HG02973 (cell line): Measurements from ENCODE around the gene MYO1H.

Source experiments
- ATAC-seq: cut with Tn5 transposase; IDR thresholded peaks from one replicate; pipeline ENCODE4 v1.9.1; 2021; ENCODE audit warnings: moderate library complexity; ENCODE audit not compliant: unreplicated experiment

The MYO1H gene

DNA sequence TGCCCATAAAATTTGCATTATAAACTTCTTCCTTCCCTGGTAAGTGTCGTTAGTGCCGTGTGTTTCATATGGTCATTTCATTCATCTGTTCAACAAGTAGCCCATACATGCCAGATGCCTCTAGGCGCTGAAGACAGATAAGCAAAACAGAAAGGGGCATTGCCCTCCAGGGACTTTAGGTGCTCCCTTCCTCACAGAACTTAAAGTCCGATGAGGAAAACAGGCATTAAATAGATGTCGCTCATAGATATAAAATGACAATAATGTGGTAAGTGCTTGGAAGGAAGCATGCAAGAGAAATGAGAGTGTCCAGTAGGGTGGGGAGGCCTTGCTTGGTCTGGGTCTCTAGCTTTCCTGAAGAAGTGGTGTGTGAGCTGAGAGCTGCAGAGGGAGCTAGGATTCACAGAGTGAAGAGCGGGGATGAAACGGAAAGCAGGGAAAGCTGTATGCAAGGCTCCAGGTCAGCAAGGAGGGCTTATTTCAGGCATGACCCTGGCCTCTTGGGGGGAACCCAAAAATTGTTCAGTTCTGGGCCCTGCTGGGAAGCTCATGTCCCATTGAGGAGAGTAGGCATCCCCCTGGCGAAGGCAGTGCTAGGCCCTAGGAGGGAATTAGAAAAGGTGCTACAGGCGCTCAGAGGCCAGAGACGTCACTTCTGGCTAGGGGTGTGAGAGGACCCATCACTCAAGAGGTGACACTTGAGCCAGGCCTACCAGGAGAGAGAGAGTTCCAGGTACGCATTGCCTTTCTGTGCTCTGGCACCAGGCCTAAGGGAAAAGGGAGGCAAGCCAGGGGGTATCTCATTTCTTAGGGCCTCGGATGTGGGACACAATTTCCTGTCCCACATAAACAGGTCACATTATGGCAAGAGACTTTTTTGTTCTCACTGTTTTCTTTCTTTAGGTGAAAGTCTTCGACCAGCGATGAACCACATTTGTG, 141.6 kb downstream of the MYO1H start:
- ATAC-seq: no peak

DNA sequence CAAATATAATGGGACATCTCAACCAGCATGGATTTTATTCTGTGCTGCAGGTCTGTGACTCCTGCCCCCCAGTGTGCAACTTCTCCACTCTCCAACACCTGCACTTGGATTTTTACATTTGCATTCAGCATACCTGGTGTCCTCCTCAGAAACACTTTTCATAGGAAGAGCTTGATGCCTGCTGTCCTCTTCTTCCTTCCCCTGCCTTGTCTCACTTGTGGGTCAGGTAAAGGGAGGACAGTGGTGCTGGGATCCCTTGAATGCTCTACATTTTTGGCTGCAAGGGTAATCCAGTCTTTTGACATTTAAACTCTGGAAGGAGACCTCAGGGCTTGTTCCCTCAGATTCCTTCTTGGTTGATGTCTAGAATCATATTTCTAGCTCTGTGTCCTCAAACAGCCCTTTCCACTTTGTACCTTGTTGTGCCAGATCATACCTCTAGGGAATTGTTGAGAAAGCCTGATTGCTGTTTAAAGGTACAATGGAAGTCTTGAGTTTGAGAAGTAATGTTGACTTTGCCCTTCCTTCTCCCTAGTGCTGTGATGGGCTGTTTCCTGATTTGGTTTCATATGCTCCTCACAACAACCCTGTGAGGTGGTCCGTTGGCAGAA, 142.4 kb downstream of the MYO1H start:
- ATAC-seq: no peak

DNA sequence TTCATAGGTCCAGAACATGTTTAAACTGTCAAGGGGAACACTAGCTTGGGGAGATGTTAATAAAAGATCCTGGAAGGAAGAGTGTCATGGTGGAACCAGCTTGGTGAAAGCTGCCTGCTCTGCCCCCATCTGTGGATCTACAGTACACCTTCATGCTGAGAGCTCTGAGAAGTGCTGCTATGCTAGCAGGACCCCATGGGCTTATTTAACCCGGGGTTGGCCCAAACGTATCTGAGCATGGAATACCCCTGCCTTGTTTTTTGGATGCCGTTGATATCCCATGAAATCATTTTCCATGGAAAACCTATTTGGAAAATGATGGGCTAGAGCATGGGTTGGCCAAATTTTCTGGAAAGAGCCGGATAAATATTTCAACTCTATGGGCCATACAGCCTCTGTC, 144.0 kb downstream of the MYO1H start:
- no peak for ATAC-seq

DNA sequence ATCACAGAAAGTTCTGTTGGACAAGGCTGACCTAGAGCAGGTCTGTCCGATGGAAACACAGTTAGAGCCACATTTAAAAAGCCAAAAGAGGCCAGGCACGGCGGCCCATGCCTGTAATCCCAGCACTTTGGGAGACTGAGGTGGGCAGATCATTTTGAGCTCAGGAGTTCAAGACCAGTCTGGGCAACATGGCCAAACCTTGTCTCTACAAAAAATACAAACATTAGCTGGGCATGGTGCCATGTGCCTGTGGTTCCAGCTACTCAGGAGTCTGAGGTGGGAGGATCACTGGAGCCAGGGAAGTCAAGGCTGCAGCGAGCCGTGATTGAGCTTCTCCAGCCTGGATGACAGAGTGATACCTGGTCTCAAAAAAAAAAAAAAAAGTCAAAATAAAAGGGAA, 144.7 kb downstream of the MYO1H start:
- ATAC-seq: no peak

DNA sequence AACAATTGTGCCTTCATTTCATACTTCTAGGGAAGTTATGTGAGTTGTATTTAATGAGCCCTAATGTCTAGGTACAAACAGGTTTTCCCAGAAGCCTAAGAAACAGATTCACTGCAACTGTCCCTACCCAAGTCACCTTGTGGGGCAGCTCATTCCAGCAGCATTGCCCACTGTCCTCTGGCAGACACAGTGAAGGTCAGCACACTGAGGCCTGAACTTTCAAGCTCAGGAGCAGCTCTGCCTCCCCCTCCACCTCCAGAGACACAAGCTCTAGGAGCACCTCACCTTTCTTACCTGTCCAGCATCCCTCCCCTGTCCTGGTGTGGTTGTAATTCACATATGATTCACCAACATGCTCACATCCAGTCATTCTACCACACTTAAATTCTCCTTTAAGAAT, 145.4 kb downstream of the MYO1H start:
- no peak for ATAC-seq

DNA sequence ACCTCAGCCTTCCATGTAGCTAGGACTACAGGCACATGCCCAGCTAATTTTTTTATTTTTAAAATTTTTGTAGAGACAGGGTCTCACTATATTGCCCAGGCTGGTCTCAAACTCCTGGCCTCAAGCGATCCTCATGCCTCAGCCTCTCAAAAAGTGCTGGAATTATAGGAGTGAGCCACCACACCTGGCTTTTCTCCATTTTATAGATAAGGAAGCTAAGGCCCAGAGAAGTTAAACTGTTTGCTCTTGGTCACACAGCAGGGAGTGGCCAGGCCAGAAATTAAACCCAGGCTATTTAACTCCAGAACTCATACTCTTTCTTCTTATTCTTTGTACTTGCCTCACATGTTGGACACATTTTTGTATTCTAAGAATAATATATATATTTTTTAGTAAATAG, 146.2 kb downstream of the MYO1H start:
- ATAC-seq: no peak

DNA sequence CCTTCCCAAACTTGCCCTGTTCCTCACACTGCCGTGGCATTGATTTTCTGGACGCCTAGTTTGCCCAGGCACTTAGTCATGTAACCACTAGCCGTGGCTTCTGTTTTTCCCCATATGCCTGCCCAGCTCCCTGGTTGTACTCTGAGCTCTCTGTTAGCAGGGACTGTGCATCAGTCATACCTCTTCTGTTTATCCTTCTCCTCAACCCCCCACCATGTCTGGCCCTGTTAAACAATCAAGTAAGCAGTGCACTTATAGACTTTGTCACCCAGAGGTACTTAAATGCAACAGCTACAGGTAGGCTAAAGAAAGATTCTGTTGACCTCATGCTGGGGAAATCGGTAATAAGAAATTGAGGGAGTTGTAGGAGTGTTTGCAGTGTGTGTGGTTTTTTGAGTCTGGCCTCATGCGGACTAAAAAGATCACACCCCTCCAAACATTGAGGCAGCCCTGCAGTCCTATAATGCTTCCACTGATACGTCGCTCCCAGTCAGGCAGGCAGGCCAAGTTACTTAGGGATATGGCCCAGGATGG, 146.7 kb downstream of the MYO1H start:
- ATAC-seq: no peak

DNA sequence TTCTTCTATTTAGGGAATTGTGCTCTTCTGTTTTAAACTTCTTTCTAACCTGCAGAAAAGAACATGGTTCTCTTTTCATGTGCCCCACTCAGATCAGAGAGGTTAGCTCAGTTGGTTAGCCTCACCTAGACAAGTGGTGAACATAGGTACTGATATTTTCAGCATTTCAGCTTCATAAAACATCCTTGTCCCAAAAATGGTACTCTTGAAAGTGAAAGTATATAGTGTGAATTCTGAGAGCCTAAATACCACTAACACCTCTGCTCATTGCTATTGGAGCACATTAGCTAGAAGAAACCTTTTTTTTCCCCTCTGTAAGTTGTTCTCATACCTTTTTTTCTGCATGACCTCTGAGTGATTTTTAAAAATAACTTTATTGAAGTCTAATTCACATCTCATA, 147.3 kb downstream of the MYO1H start:
- ATAC-seq: no peak

DNA sequence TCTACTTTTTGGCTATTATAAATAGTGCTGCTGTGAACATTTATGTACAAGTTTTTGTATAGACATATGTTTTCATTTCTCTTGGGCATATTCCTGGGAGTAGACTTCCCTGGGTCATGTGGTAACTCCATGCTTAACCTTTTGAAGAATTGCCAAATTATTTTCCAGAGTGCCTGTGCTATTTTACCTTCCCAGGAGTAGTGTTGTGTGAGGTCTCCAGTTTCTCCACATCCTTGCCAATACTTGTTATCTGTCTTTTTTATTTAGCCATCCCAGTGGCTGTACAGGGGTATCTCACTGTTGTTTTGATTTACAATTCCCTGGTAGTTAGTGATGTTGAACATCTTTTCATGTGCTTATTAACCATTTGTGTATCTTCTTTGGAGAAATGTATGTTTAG, 148.6 kb downstream of the MYO1H start:
- ATAC-seq: no peak

DNA sequence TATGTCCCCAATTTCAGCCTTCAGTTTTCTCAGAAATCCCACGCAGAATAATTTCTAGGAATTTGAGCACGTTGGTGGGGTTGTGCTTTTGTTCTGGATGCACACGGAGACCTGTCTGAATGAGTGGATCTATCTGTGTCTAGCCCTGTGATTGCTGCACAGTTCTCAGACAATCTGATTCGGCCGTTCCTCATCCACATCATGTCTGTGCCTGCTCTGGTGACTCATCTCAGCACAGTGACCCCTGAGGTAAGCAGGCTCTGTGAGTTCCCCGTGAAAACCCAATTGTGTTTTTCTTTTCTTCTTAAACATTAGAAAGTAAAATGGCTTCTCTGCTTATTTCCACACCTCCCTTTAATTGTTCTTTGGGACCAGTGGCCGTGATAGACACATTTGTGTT, 150.0 kb downstream of the MYO1H start:
- ATAC-seq: no peak
